DND-41 (cell line): ENCODE measurements around the gene TARM1.
"Not testable (repeated sequence)": the region's sequence is repeated elsewhere in the genome, so short reads cannot be mapped to it uniquely, and the experiment has no call there.

Source experiments
- ATAC-seq: fragments of 200-7000 bp; cut with Tn5 transposase; 3 replicates; pipeline ENCODE4 v1.9.1; 2021; ENCODE audit warnings: low read depth; ENCODE audit not compliant: insufficient read depth
- DNase-seq: peaks from one replicate; pipeline ENCODE4 v3.0.0-alpha.2; 2020
- H2AFZ ChIP-seq: 2 replicates; pipeline ENCODE4 v1.6.0; 2012; ENCODE audit warnings: low read depth, low read length
- H3K27ac ChIP-seq: 2 replicates; pipeline ENCODE4 v1.5.1; 2012; ENCODE audit warnings: low read length, inconsistent platforms
- H3K27me3 ChIP-seq: fragments of 200-600 bp; sonication (generic); 2 replicates; pipeline ENCODE4 v1.6.0; 2012; ENCODE audit warnings: low read length, mild to moderate bottlenecking, inconsistent platforms; ENCODE audit not compliant: insufficient read depth, poor library complexity
- H3K36me3 ChIP-seq: 2 replicates; pipeline ENCODE4 v1.5.1; 2012; ENCODE audit warnings: low read length, inconsistent platforms; ENCODE audit not compliant: insufficient read depth
- H3K4me1 ChIP-seq: 2 replicates; pipeline ENCODE4 v1.5.1; 2012; ENCODE audit warnings: mild to moderate bottlenecking, low read length; ENCODE audit not compliant: insufficient read depth
- H3K4me2 ChIP-seq: 2 replicates; pipeline ENCODE4 v1.6.0; 2012; ENCODE audit warnings: mild to moderate bottlenecking, moderate library complexity, low read length, inconsistent platforms; ENCODE audit not compliant: insufficient read depth
- H3K4me3 ChIP-seq, 2 experiments: fragments of 200-600 bp in 1 of 2; shearing (Covaris generic) in 1 of 2; 2 replicates each; pipeline ENCODE4 v1.5.1; 2012 to 2016; ENCODE audit warnings: inconsistent platforms in 2 of 2, low read length in 2 of 2, mild to moderate bottlenecking in 2 of 2, low read depth in 1 of 2, moderate library complexity in 1 of 2
- H3K79me2 ChIP-seq: 2 replicates; pipeline ENCODE4 v1.6.0; 2012; ENCODE audit warnings: low read length, inconsistent platforms; ENCODE audit not compliant: insufficient read depth
- H3K9ac ChIP-seq: 2 replicates; pipeline ENCODE4 v1.6.0; 2012; ENCODE audit warnings: low read depth, mild to moderate bottlenecking, inconsistent platforms, low read length, moderate library complexity
- H3K9me3 ChIP-seq: 2 replicates; pipeline ENCODE4 v1.5.1; 2012; ENCODE audit warnings: low read length, moderate library complexity, mild to moderate bottlenecking, inconsistent platforms; ENCODE audit not compliant: insufficient read depth, severe bottlenecking
- H4K20me1 ChIP-seq: 2 replicates; pipeline ENCODE4 v1.6.0; 2012; ENCODE audit warnings: low read length; ENCODE audit not compliant: insufficient read depth
- CTCF ChIP-seq: IDR thresholded peaks from 2 replicates; pipeline ENCODE4 v1.5.1; 2012; ENCODE audit warnings: borderline replicate concordance, low read length, moderate library complexity, mild to moderate bottlenecking; ENCODE audit not compliant: poor library complexity, severe bottlenecking; ENCODE audit errors: extremely low read depth
- EZH2 ChIP-seq: IDR thresholded peaks from 3 replicates; pipeline ENCODE4 v1.6.1; 2012; ENCODE audit warnings: borderline replicate concordance, low read depth, mild to moderate bottlenecking, moderate library complexity, low read length, inconsistent platforms; ENCODE audit not compliant: severe bottlenecking

TARM1 gene

GRCh38 chr19:54040003-54040402 lies 41.2 kb downstream of the TARM1 start:
- Histone ChIP-seq H3K27ac (no peak overlapping the region), H2AFZ (no peak overlapping the region), H3K27me3 (no peaks in the 10 kb centered on the region), H4K20me1 (no peaks in the 10 kb centered on the region; the same call in 1 of the 2 replicates), H3K4me3 (no peak overlapping the region), H3K4me1 (no peaks in the 10 kb centered on the region), H3K79me2 (no peaks in the 10 kb centered on the region), H3K9me3 (no peaks in the 10 kb centered on the region), H3K4me2 (no peak overlapping the region), H3K9ac (no peak overlapping the region), H3K36me3 (no peaks in the 10 kb centered on the region)
- TF ChIP-seq CTCF (no peak), EZH2 (no peak)
- DNase-seq, result no peak
- ATAC-seq, result no peak

- H2AFZ ChIP-seq, H3K27me3 ChIP-seq, H3K4me1 ChIP-seq, H3K9ac ChIP-seq, DNase-seq, H3K4me2 ChIP-seq, ATAC-seq, H3K27ac ChIP-seq, H3K9me3 ChIP-seq, H3K36me3 ChIP-seq, H3K4me3 ChIP-seq, H3K79me2 ChIP-seq, H4K20me1 ChIP-seq: not testable (repeated sequence)
These were observed 44.6 kb downstream of the TARM1 start for GRCh38 chr19:54036542-54036941.

- Histone ChIP-seq H3K79me2 (no peaks in the 10 kb centered on the region), H3K27ac (no peak overlapping the region), H2AFZ (no peak overlapping the region), H3K36me3 (no peaks in the 10 kb centered on the region), H4K20me1 (no peaks in the 10 kb centered on the region), H3K4me3 (no peak overlapping the region), H3K4me2 (no peak overlapping the region), H3K9ac (no peak overlapping the region), H3K9me3 (no peaks in the 10 kb centered on the region), H3K4me1 (no peaks in the 10 kb centered on the region), H3K27me3 (no peaks in the 10 kb centered on the region)
- no peak for TF ChIP-seq CTCF
- TF ChIP-seq EZH2, result no peak
- DNase-seq, result no peak
- no peak for ATAC-seq
These were observed 45.7 kb downstream of the TARM1 start for GRCh38 chr19:54035215-54036178.

- no peaks in the 10 kb centered on the region for H3K79me2 ChIP-seq
- H2AFZ ChIP-seq, result no peak overlapping the region
- DNase-seq (no peak), ATAC-seq (no peak)
- H3K9ac ChIP-seq, result no peak overlapping the region
- H3K36me3 ChIP-seq, result no peaks in the 10 kb centered on the region
- no peaks in the 10 kb centered on the region for H3K9me3 ChIP-seq
- H3K27me3 ChIP-seq, result no peaks in the 10 kb centered on the region
- TF ChIP-seq EZH2, result no peak
- peak; percentile 31 for TF ChIP-seq CTCF
- H3K27ac ChIP-seq, result no peak overlapping the region
- no peaks in the 10 kb centered on the region for H3K4me1 ChIP-seq
- no peaks in the 10 kb centered on the region for H4K20me1 ChIP-seq
- no peak overlapping the region for H3K4me3 ChIP-seq
- H3K4me2 ChIP-seq, result no peak overlapping the region
These were observed 50.1 kb downstream of the TARM1 start for GRCh38 chr19:54030895-54031586.
